Measurements from ENCODE around the gene TNF.
A peak's percentile ranks its signal among the peaks of the same experiment; 100 is the strongest.

TNF gene

DNA sequence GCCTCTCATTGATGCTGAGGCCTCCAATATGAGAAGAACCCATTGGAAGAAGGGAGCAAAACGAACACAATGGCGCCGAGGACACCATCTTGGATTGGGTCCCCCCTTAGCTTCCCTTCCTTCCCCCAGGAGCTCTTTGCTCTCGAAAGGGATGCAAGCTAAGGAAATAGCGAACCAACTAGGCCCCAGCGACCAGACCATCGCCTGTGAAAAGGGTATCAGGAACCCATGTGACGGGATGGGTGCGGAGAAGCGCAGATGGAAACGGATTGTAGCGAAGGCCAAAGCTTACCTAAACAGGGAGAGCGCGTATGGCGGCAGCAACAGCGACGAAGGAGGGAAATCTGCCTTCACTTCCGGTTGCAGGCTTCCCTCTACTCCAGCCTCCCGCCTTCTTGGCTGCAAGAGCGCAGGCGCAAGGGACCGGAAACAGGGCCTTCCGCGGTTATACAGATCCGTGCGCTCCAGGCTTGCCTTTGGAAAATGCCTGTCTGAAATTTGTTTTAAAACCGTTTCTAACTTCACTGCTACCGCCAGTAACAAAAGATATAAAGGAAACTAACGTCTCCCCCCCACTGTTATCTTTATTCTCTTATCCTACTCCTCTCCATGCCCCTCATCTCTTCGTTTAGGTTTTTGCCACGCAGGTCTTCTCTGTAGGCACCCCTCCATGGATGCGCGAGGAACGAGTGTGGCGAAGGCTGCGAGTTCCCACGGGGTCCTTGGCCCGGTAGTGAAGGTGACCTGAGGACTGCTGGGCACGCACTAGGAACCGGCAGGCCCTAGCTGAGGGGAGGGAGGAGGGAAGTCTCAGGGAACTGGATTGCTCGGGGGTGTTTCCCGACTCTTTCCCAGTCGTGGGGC, 33.5 kb upstream of the TNF start, which contains the start of gene DDX39B (continued):
- TF ChIP-seq, protein P1, sequence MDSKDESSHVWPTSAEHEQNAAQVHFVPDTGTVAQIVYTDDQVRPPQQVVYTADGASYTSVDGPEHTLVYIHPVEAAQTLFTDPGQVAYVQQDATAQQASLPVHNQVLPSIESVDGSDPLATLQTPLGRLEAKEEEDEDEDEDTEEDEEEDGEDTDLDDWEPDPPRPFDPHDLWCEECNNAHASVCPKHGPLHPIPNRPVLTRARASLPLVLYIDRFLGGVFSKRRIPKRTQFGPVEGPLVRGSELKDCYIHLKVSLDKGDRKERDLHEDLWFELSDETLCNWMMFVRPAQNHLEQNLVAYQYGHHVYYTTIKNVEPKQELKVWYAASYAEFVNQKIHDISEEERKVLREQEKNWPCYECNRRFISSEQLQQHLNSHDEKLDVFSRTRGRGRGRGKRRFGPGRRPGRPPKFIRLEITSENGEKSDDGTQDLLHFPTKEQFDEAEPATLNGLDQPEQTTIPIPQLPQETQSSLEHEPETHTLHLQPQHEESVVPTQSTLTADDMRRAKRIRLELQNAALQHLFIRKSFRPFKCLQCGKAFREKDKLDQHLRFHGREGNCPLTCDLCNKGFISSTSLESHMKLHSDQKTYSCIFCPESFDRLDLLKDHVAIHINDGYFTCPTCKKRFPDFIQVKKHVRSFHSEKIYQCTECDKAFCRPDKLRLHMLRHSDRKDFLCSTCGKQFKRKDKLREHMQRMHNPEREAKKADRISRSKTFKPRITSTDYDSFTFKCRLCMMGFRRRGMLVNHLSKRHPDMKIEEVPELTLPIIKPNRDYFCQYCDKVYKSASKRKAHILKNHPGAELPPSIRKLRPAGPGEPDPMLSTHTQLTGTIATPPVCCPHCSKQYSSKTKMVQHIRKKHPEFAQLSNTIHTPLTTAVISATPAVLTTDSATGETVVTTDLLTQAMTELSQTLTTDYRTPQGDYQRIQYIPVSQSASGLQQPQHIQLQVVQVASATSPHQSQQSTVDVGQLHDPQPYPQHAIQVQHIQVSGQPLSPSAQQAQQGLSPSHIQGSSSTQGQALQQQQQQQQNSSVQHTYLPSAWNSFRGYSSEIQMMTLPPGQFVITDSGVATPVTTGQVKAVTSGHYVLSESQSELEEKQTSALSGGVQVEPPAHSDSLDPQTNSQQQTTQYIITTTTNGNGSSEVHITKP (tag by site-specific recombination; IDR thresholded peaks at IDR 0.05), result peak; percentile 84
- TF ChIP-seq, protein P2, sequence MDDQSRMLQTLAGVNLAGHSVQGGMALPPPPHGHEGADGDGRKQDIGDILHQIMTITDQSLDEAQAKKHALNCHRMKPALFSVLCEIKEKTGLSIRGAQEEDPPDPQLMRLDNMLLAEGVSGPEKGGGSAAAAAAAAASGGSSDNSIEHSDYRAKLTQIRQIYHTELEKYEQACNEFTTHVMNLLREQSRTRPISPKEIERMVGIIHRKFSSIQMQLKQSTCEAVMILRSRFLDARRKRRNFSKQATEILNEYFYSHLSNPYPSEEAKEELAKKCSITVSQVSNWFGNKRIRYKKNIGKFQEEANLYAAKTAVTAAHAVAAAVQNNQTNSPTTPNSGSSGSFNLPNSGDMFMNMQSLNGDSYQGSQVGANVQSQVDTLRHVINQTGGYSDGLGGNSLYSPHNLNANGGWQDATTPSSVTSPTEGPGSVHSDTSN (CRISPR knock-in tag; IDR thresholded peaks at IDR 0.05), result peak; percentile 38; the same call in 1 of the 2 replicates
- TF ChIP-seq ZBTB21 (tag by site-specific recombination; IDR thresholded peaks at IDR 0.05) (peak; percentile 76), TCF7L2 (IDR thresholded peaks at IDR 0.05; ENCODE audit: borderline replicate concordance, low read depth, low read length) (no peak), ZNF24 (tag by site-specific recombination; IDR thresholded peaks at IDR 0.05) (peak; percentile 44), ZNF114 (tag by site-specific recombination; IDR thresholded peaks at IDR 0.05) (no peak), ZNF394 (tag by site-specific recombination; IDR thresholded peaks at IDR 0.05; ENCODE audit: borderline replicate concordance) (peak; percentile 85; the same call in 1 of the 2 replicates), RBAK (tag by site-specific recombination; IDR thresholded peaks at IDR 0.05) (no peak), ZFP41 (tag by site-specific recombination; IDR thresholded peaks at IDR 0.05; ENCODE audit: borderline replicate concordance) (no peak), ZNF621 (tag by site-specific recombination; IDR thresholded peaks at IDR 0.05) (no peak), ZNF416 (tag by site-specific recombination; IDR thresholded peaks at IDR 0.05) (no peak), YY2 (tag by site-specific recombination; IDR thresholded peaks at IDR 0.05) (peak; percentile 90), ZNF2 (tag by site-specific recombination; IDR thresholded peaks at IDR 0.05) (peak; percentile 98), HOXC10 (CRISPR knock-in tag; IDR thresholded peaks at IDR 0.05) (0 out of 2 replicates have a peak, but pooled peaks have one; percentile 91), ZNF112 (tag by site-specific recombination; IDR thresholded peaks at IDR 0.05) (no peak), ZXDB (tag by site-specific recombination; IDR thresholded peaks at IDR 0.05) (peak; percentile 97), ZBTB48 (tag by site-specific recombination; IDR thresholded peaks at IDR 0.05) (peak; percentile 66), TRIM28 (IDR thresholded peaks at IDR 0.05; ENCODE audit: borderline replicate concordance, low read length) (peak; percentile 44; the same call in 1 of the 2 replicates), ZNF558 (tag by site-specific recombination; IDR thresholded peaks at IDR 0.05) (peak; percentile 42), ZNF140 (tag by site-specific recombination; IDR thresholded peaks at IDR 0.05) (no peak), ZNF555 (tag by site-specific recombination; conservative IDR thresholded peaks at IDR 0.05) (no peak)
- TF ChIP-seq, protein P3, sequence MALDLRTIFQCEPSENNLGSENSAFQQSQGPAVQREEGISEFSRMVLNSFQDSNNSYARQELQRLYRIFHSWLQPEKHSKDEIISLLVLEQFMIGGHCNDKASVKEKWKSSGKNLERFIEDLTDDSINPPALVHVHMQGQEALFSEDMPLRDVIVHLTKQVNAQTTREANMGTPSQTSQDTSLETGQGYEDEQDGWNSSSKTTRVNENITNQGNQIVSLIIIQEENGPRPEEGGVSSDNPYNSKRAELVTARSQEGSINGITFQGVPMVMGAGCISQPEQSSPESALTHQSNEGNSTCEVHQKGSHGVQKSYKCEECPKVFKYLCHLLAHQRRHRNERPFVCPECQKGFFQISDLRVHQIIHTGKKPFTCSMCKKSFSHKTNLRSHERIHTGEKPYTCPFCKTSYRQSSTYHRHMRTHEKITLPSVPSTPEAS (tag by site-specific recombination; IDR thresholded peaks at IDR 0.05), result peak; percentile 44
- TF ChIP-seq, protein P4, sequence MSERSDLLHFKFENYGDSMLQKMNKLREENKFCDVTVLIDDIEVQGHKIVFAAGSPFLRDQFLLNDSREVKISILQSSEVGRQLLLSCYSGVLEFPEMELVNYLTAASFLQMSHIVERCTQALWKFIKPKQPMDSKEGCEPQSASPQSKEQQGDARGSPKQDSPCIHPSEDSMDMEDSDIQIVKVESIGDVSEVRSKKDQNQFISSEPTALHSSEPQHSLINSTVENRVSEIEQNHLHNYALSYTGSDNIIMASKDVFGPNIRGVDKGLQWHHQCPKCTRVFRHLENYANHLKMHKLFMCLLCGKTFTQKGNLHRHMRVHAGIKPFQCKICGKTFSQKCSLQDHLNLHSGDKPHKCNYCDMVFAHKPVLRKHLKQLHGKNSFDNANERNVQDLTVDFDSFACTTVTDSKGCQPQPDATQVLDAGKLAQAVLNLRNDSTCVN (tag by site-specific recombination; optimal IDR thresholded peaks at IDR 0.05), result peak; percentile 74
- TF ChIP-seq, protein P5, sequence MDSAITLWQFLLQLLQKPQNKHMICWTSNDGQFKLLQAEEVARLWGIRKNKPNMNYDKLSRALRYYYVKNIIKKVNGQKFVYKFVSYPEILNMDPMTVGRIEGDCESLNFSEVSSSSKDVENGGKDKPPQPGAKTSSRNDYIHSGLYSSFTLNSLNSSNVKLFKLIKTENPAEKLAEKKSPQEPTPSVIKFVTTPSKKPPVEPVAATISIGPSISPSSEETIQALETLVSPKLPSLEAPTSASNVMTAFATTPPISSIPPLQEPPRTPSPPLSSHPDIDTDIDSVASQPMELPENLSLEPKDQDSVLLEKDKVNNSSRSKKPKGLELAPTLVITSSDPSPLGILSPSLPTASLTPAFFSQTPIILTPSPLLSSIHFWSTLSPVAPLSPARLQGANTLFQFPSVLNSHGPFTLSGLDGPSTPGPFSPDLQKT (IDR thresholded peaks at IDR 0.05; ENCODE audit: borderline replicate concordance, low read depth, low read length), result peak; percentile 98
- TF ChIP-seq, protein P6, sequence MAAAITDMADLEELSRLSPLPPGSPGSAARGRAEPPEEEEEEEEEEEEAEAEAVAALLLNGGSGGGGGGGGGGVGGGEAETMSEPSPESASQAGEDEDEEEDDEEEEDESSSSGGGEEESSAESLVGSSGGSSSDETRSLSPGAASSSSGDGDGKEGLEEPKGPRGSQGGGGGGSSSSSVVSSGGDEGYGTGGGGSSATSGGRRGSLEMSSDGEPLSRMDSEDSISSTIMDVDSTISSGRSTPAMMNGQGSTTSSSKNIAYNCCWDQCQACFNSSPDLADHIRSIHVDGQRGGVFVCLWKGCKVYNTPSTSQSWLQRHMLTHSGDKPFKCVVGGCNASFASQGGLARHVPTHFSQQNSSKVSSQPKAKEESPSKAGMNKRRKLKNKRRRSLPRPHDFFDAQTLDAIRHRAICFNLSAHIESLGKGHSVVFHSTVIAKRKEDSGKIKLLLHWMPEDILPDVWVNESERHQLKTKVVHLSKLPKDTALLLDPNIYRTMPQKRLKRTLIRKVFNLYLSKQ (tag by site-specific recombination; IDR thresholded peaks at IDR 0.05; ENCODE audit: borderline replicate concordance), result no peak
- TF ChIP-seq, protein P7, sequence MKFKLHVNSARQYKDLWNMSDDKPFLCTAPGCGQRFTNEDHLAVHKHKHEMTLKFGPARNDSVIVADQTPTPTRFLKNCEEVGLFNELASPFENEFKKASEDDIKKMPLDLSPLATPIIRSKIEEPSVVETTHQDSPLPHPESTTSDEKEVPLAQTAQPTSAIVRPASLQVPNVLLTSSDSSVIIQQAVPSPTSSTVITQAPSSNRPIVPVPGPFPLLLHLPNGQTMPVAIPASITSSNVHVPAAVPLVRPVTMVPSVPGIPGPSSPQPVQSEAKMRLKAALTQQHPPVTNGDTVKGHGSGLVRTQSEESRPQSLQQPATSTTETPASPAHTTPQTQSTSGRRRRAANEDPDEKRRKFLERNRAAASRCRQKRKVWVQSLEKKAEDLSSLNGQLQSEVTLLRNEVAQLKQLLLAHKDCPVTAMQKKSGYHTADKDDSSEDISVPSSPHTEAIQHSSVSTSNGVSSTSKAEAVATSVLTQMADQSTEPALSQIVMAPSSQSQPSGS (tag by site-specific recombination; IDR thresholded peaks at IDR 0.05; ENCODE audit: low read depth), result no peak
